ENCODE results near the gene UVRAG.

Gene UVRAG

GRCh38 chr11:75784506-75784905 lies 30.5 kb upstream of the UVRAG start:
- no peak for DNase-seq

DNA sequence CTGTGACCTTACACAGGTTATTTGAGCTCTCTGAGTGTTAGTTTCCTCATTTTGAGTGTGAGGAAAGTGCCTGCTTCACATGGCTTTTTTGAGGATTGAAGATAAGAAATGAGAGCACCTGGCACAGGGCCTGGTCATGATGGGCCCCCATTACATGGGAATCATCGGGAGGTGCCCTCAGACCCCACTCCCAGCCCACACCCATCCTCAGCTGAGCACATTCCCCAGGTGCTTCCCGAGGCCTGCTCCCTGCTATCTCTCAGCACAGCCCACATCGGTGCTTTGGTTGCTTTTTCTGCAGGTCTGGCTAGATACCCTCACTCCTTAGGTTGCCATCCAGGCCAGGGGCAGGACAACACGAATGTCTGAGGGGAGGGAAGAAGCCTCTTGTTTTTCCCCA lies 29.8 kb upstream of the UVRAG start:
- DNase-seq, result no peak

- no peak for DNase-seq
Measured at GRCh38 chr11:75786101-75786736, 28.8 kb upstream of the UVRAG start.

DNA sequence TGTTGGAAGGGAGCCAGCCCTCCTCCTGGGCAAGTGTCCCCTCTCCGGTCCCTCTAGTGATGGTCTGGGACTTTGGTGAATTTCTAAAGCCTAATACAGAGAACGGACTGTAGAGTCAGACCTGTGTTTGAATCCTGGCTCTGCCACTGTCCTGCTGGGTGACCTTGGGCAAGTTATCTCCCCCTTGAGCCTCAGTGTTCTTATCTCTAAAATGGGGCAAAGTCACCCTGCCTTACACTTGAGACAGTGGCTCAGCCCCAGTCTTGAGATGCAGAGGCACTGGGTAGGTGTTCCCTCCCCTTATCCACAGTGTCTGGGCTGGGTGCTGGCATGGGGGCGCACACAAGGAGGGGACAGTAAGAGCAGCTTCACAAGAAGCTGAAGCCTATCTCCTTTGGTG lies 25.5 kb upstream of the UVRAG start:
- DNase-seq, result no peak

GRCh38 chr11:75790986-75791385 lies 24.0 kb upstream of the UVRAG start:
- no peak for DNase-seq

DNA sequence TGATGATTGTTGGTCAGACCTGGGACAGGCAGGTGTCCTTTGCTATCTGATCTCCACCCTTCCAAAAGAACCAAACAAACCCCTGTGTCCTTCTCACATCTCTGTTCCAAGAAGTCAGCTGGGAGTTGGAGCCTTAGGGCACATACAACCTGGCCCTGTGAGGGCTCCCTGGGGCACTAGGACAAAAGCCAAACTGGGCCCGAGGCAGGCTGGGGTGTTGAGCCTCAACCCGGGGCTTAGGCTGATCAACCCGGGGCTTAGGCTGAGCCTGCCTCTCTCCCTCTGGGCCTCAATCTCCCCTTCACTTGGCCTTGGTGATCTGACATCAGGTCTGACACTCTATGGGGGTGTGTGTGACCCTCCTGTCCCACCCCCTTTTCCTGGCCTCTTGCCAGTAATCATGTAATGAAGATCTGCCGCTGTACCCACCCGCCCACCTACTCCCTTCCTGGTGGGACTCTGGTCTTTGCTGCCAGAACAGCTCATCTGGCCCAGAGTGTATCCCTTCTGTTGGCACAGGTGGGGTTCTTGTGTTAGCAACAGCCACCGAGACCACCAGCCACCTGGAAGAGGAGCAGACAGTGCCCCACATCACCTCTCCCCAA lies 22.8 kb upstream of the UVRAG start:
- no peak for DNase-seq

DNA sequence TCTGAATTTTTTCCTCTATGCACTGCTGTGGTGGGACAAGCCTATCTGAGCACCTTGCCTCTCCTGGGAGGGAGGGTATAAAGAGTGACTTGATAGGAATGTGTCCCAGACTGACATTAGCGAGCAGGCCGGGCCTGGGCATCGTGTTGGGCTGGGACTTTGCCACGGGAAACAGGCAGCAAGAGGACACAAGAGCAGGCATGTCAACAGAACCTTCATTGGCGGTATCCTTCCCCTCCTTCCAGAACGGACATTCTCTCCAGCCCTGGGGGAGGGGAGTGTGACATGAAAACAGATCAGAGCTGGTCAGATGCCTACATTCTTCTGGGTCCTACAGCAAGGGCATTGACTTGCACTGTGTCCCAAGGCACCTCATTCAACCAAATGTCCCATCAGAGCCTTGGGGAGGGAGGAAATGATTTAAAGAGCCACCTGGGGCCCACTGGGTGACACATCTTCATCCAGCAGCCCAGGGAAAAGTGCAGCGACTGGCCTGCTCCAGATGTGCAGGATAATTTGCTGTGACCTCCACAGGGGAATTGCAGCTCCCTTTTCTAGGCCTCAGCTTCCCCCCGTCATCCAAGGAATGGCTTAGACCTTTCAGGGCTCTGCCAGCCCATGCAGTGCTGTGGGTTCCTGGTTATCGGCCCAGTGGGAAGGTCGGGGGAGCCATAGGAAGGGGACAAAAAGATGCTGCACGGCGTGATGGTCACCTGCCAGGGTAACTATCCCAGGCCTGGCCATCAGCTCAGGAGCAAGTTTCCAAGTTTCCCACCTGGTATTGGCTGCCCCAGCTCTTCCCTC lies 21.8 kb upstream of the UVRAG start:
- no peak for DNase-seq

- DNase-seq, result peak; percentile 38
Measured at GRCh38 chr11:75793966-75794365, 21.0 kb upstream of the UVRAG start.

GRCh38 chr11:75795276-75796090 lies 19.5 kb upstream of the UVRAG start:
- no peak for DNase-seq

DNA sequence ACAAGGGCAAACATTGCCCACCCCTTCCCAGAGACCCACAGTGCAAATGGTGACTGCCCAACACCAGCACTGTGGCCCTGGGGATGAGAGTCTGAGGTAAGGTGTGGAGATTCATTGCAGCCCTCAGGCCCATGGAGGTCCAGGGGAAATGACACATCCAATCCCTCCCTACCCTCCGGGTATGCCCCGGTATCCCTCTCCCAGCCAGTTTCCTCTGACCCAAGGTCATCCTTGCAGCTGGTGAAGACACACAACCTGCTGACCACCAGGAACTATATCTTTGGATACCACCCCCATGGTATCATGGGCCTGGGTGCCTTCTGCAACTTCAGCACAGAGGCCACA lies 18.9 kb upstream of the UVRAG start:
- no peak for DNase-seq

DNA sequence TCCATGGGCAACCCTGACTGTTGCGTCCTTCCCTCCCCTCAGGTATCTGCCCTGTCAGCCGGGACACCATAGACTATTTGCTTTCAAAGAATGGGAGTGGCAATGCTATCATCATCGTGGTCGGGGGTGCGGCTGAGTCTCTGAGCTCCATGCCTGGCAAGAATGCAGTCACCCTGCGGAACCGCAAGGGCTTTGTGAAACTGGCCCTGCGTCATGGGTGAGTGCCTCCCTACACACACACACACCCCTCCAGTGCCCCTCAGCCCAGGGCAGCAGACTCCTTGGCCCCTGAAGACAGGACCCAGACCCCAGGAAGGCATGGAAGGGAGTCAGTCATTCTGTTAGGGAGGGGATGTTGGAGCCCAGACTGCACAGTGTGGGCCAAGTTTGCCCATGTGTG lies 17.9 kb upstream of the UVRAG start:
- DNase-seq, result no peak

- no peak for DNase-seq
Measured at GRCh38 chr11:75797792-75798191, 17.2 kb upstream of the UVRAG start.

- DNase-seq, result no peak
Measured at GRCh38 chr11:75800136-75800675, 14.8 kb upstream of the UVRAG start.

GRCh38 chr11:75800728-75801361 lies 14.2 kb upstream of the UVRAG start:
- DNase-seq, result no peak

DNA sequence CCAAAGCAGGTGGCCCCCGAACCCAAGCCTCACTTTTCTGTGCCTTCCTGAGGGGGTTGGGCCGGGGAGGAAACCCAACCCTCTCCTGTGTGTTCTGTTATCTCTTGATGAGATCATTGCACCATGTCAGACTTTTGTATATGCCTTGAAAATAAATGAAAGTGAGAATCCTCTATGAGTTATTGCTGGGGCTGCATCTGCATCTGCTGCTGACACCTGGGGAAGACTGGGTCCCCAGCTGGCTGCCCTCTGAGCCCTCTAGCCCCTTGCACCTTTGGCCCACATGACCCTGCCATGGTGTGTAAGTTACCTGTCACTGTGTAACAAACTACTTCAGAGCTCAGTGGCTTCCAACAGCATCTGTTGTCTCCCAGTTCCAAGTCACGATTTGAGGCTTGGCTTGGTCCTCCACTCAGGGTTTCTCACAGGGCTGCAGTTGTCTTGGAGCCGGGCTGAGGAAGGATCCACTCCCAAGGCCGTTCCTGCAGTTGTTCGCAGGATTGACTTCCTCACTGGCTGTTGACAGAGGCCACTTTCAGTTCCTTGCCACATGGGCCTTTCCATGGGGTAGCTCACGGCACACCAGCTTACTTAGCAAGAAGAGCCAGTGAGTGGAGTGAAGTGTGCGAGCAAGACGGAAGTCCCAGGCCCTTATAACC lies 13.5 kb upstream of the UVRAG start:
- DNase-seq, result no peak

GRCh38 chr11:75802021-75802912 lies 12.7 kb upstream of the UVRAG start:
- DNase-seq, result no peak

- DNase-seq, result peak; percentile 49
Measured at GRCh38 chr11:75802913-75803820, 11.8 kb upstream of the UVRAG start.

- DNase-seq, result no peak
Measured at GRCh38 chr11:75809111-75809510, 5.9 kb upstream of the UVRAG start.

GRCh38 chr11:75809991-75810390 lies 5.0 kb upstream of the UVRAG start:
- no peak for DNase-seq
